ENCODE measurements around the gene UBA7. TPM values are rescaled to one million over a fixed set of nuclear protein-coding genes. Genes with fewer than 3 reads are reported as not detected.

The UBA7 gene
- total RNA-seq, 4 donors from 2014 or later, result 77.5 to 112 (median 94.0) TPM

- TF ChIP-seq POLR2AphosphoS5 (IDR thresholded peaks at IDR 0.05) (no peak), CTCF (IDR thresholded peaks at IDR 0.05) (no peak), POLR2A (IDR thresholded peaks at IDR 0.05) (no peak), EP300 (IDR thresholded peaks at IDR 0.05; ENCODE audit: low read depth) (no peak)
- Histone ChIP-seq H3K27me3 (no peaks in the 10 kb centered on the region), H3K9me3 (no peaks in the 10 kb centered on the region), H3K4me1 (peaks cover 0 to 30% (median 24%) of the 10 kb centered on the region in 4 donors), H3K36me3 (no peaks in the 10 kb centered on the region), H3K4me3 (peak overlapping the region in 2 of 4 donors; percentile 75 to 85), H3K27ac (peak overlapping the region; percentile 83 to 99 (median 94))
- WGBS, 2 donors (ENCODE audit: low coverage in 1 of 2), result 70% methylated on average over 24 of the region's 26 CpGs; no CpG with 5 or more reads in 1 of the 2 donors
- no peak for DNase-seq
- in situ Hi-C loops (cut with MboI; ENCODE audit: low pct_ligation_motif_present in 1 of 4, low pct_unique_long_range_greater_than_20kb in 1 of 4, low sequenced_read_pairs in 3 of 4) (no loop called here), intact Hi-C loops (cut with DNase I; ENCODE audit: low total_unique reads) (no loop called here)
These were observed 9.4 kb downstream of the UBA7 start for GRCh38 chr3:49804141-49805041.

- peak; percentile 52 for DNase-seq
- intact Hi-C loops (cut with DNase I; ENCODE audit: low total_unique reads) (no loop called here), in situ Hi-C loops (cut with MboI; ENCODE audit: low pct_ligation_motif_present in 1 of 4, low pct_unique_long_range_greater_than_20kb in 1 of 4, low sequenced_read_pairs in 3 of 4) (no loop called here)
- Histone ChIP-seq H3K27me3 (no peaks in the 10 kb centered on the region), H3K36me3 (no peaks in the 10 kb centered on the region), H3K4me1 (peaks cover 0 to 30% (median 24%) of the 10 kb centered on the region in 4 donors), H3K4me3 (peak overlapping the region; percentile 75 to 96 (median 83)), H3K9me3 (no peaks in the 10 kb centered on the region), H3K27ac (peak overlapping the region; percentile 83 to 99 (median 94))
- 3% methylated on average over 21 of the region's 41 CpGs; no CpG with 5 or more reads in 1 of the 2 donors for WGBS, 2 donors (ENCODE audit: low coverage in 1 of 2)
- TF ChIP-seq CTCF (IDR thresholded peaks at IDR 0.05) (peak in 1 of 5 experiments; percentile 20), POLR2A (IDR thresholded peaks at IDR 0.05) (no peak)
These were observed 10.2 kb downstream of the UBA7 start for GRCh38 chr3:49803465-49804140.

- Histone ChIP-seq H3K27ac (peak within 1 kb of the TSS; percentile 83 to 99 (median 94)), H3K4me3 (peak within 1 kb of the TSS; percentile 75 to 96 (median 83)), H3K36me3 (no peaks in the 10 kb centered on the region), H3K27me3 (no peaks in the 10 kb centered on the region), H3K4me1 (peaks cover 0 to 30% (median 24%) of the 10 kb centered on the region in 4 donors), H3K9me3 (no peaks in the 10 kb centered on the region)
- in situ Hi-C loops (cut with MboI; ENCODE audit: low pct_ligation_motif_present in 1 of 4, low pct_unique_long_range_greater_than_20kb in 1 of 4, low sequenced_read_pairs in 3 of 4), result no loop called here
- intact Hi-C loops (cut with DNase I; ENCODE audit: low total_unique reads), result loop anchor here (1.0 kb wide), 1 partner anchor 36 kb away; no protein-coding TSS in a partner anchor
- WGBS, 2 donors (ENCODE audit: low coverage in 1 of 2), result 0% methylated on average over 30 of the region's 71 CpGs; no CpG with 5 or more reads in 1 of the 2 donors
- peak; percentile 93 for DNase-seq
- TF ChIP-seq EP300 (IDR thresholded peaks at IDR 0.05; ENCODE audit: low read depth) (no peak), CTCF (IDR thresholded peaks at IDR 0.05) (peak; percentile 78 to 95 (median 89)), POLR2A (IDR thresholded peaks at IDR 0.05) (peak; percentile 41), POLR2AphosphoS5 (IDR thresholded peaks at IDR 0.05) (peak; percentile 21 to 73 (median 51))
These were observed 10.9 kb downstream of the UBA7 start, which contains the start of gene INKA1 for GRCh38 chr3:49802719-49803464. Gene INKA1 (plus strand): TSS chr3:49803261. CDS start chr3:49803393, 132 bp downstream.

Measured in transverse colon (tissue), 4 donors.